ENCODE measurements around the gene PGPEP1. TPM values are rescaled to one million over a fixed set of nuclear protein-coding genes. Genes with fewer than 3 reads are reported as not detected.

PGPEP1 gene
- total and polyA plus RNA-seq, 10 of the 15 experiments (the other 5 are each of a cell fraction or from before 2014, with no cell fraction given): 13.8 to 39.4 (median 17.0) TPM

GRCh38 chr19:18361646-18362045 lies 21.2 kb downstream of the PGPEP1 start:
- Histone ChIP-seq H3K27me3 (replicated peaks in 1 of 2; ENCODE audit: control insufficient read depth in 2 of 2, insufficient read depth in 2 of 2, low read length in 1 of 2) (no peaks in the 10 kb centered on the region), H3K79me2 (ENCODE audit: control insufficient read depth, insufficient read depth, low read length) (no peaks in the 10 kb centered on the region), H3K9ac (ENCODE audit: control insufficient read depth, insufficient read depth, low read length) (no peak overlapping the region), H3K4me1 (ENCODE audit: control insufficient read depth, insufficient read depth, low read length) (peaks cover 11% of the 10 kb centered on the region), H3K4me3 (no peak overlapping the region), H4K20me1 (ENCODE audit: control insufficient read depth, insufficient read depth) (no peaks in the 10 kb centered on the region), H2AFZ (ENCODE audit: control insufficient read depth, low read depth, low read length) (no peak overlapping the region), H3K36me3 (ENCODE audit: control insufficient read depth in 2 of 2, insufficient read depth in 2 of 2, low read length in 1 of 2) (peaks cover 8 to 10% of the 10 kb centered on the region in 2 experiments), H3K4me2 (ENCODE audit: control insufficient read depth, insufficient read depth) (no peak overlapping the region), H3K9me3 (replicated peaks; ENCODE audit: control insufficient read depth, insufficient read depth, low read length) (no peaks in the 10 kb centered on the region; the same call in 2 of the 3 replicates), H3K27ac (ENCODE audit: control insufficient read depth, insufficient read depth) (no peak overlapping the region)
- in situ Hi-C loops (cut with MboI) (no loop called here), intact Hi-C loops (cut with micrococcal nuclease; ENCODE audit: unreplicated experiment) (no loop called here)
- ATAC-seq (no peak), FAIRE-seq (no peak), DNase-seq (ENCODE audit: low read depth, low spot score) (no peak)
- 94% methylated on average over 8 of the region's 8 CpGs for WGBS (ENCODE audit: insufficient coverage, insufficient replicate concordance, low lambda C conversion rate, missing lambda C conversion rate)
- TF ChIP-seq ZNF592 (IDR thresholded peaks at IDR 0.05): no peak
- TF ChIP-seq SPI1 (IDR thresholded peaks at IDR 0.05; ENCODE audit: borderline replicate concordance, insufficient read depth, low read depth, low read length): no peak
- no peak for TF ChIP-seq WRNIP1 (IDR thresholded peaks at IDR 0.05; ENCODE audit: borderline replicate concordance, low read depth, low read length)
- TF ChIP-seq PAX8 (IDR thresholded peaks at IDR 0.05): no peak
- no peak for TF ChIP-seq IKZF1 (conservative IDR thresholded peaks at IDR 0.05)
- TF ChIP-seq POLR2A (IDR thresholded peaks at IDR 0.05; ENCODE audit: low read depth, low read length): no peak
- no peak for TF ChIP-seq SIN3A (IDR thresholded peaks at IDR 0.05; ENCODE audit: low read depth, low read length)
- no peak for TF ChIP-seq CHD2 (IDR thresholded peaks at IDR 0.05; ENCODE audit: borderline replicate concordance, low read depth, low read length)
- ChIA-PET CTCF (interaction anchor here (0.9 to 2.6 kb wide), 3 partner anchors 24 to 33 kb away, joined by 3 to 8 read pairs (median 5); partner anchors contain the start of gene GDF15), SMC1A (ENCODE audit: uncharacterized antibody, unreplicated experiment) (no interaction called here), RAD21 (ENCODE audit: unreplicated experiment) (no interaction called here), POLR2A (interaction anchor here (0.6 to 1.1 kb wide), 2 partner anchors 9 to 18 kb away, joined by 3 read pairs; no protein-coding TSS in a partner anchor)
- no TSS peak for BruUV-seq (replicated peaks)
